Liver (tissue), 9 donors: ENCODE data around the gene RPL38. TPM values are rescaled to one million over a fixed set of nuclear protein-coding genes. Genes with fewer than 3 reads are reported as not detected.

Source experiments
- DNase-seq: peaks from one replicate; pipeline ENCODE4 v3.0.0-alpha.2; 2017; ENCODE audit warnings: low spot score
- H3K27ac ChIP-seq, 2 donors: one replicate each; pipeline ENCODE4 v1.7.0; 2013; ENCODE audit warnings: inconsistent platforms in 2 of 2, low read length in 2 of 2, control low read depth in 1 of 2, low read depth in 1 of 2, mild to moderate bottlenecking in 1 of 2
- H3K27me3 ChIP-seq, 4 donors: one replicate each; pipeline versions ENCODE4 v1.6.1 to v1.7.0; 2013; ENCODE audit warnings: low read length in 3 of 4, inconsistent platforms in 1 of 4, mild to moderate bottlenecking in 1 of 4, moderate library complexity in 1 of 4; ENCODE audit not compliant: control insufficient read depth in 4 of 4, insufficient read depth in 4 of 4
- H3K36me3 ChIP-seq, 4 donors: one replicate each; pipeline versions ENCODE4 v1.6.1 to v1.7.0; 2013; ENCODE audit warnings: low read length in 3 of 4, mild to moderate bottlenecking in 3 of 4, low read depth in 1 of 4, moderate library complexity in 1 of 4; ENCODE audit not compliant: control insufficient read depth in 4 of 4, insufficient read depth in 3 of 4
- H3K4me1 ChIP-seq, 4 donors: one replicate each; pipeline versions ENCODE4 v1.6.1 to v1.7.0; 2013; ENCODE audit warnings: low read length in 3 of 4, mild to moderate bottlenecking in 3 of 4, moderate library complexity in 1 of 4; ENCODE audit not compliant: control insufficient read depth in 4 of 4, insufficient read depth in 4 of 4
- H3K4me3 ChIP-seq, 3 donors: one replicate each; pipeline versions ENCODE4 v1.6.1 to v1.7.0; 2013; ENCODE audit warnings: low read length in 3 of 3, control low read depth in 1 of 3, low read depth in 1 of 3, mild to moderate bottlenecking in 1 of 3
- H3K9ac ChIP-seq, 2 donors: one replicate each; pipeline ENCODE4 v1.7.0; 2013; ENCODE audit warnings: low read length in 2 of 2, mild to moderate bottlenecking in 2 of 2, moderate library complexity in 2 of 2, control low read depth in 1 of 2, low read depth in 1 of 2
- H3K9me3 ChIP-seq, 4 donors: one replicate each; pipeline versions ENCODE4 v1.6.1 to v1.7.0; 2013; ENCODE audit warnings: low read length in 3 of 4; ENCODE audit not compliant: control insufficient read depth in 4 of 4
- FOXA1 ChIP-seq: IDR thresholded peaks from 2 replicates; pipeline ENCODE4 v1.6.1; 2016; ENCODE audit warnings: antibody characterized with exemption
- HNF4A ChIP-seq, 2 donors: conservative IDR thresholded peaks; 2 replicates each; pipeline ENCODE4 v1.6.1; 2016; ENCODE audit warnings: antibody characterized with exemption in 2 of 2, mild to moderate bottlenecking in 2 of 2
- JUND ChIP-seq, 2 donors: IDR thresholded peaks; 2 replicates each; pipeline ENCODE4 v1.6.1; 2016; ENCODE audit warnings: antibody characterized with exemption in 2 of 2
- RAD21 ChIP-seq, 2 donors: IDR thresholded peaks; 2 replicates each; pipeline ENCODE4 v1.6.1; 2016; ENCODE audit warnings: antibody characterized with exemption in 2 of 2, mild to moderate bottlenecking in 2 of 2
- RXRA ChIP-seq, 2 donors: IDR thresholded peaks; 2 replicates each; pipeline ENCODE4 v1.6.1; 2017 to 2018; ENCODE audit warnings: antibody characterized with exemption in 2 of 2, mild to moderate bottlenecking in 1 of 2
- SP1 ChIP-seq: IDR thresholded peaks from 2 replicates; pipeline ENCODE4 v1.6.1; 2018; ENCODE audit warnings: antibody characterized with exemption, mild to moderate bottlenecking
- TAF1 ChIP-seq: conservative IDR thresholded peaks from 2 replicates; pipeline ENCODE4 v1.6.1; 2016; ENCODE audit warnings: antibody characterized with exemption, mild to moderate bottlenecking
- YY1 ChIP-seq: IDR thresholded peaks from 2 replicates; pipeline ENCODE4 v1.6.1; 2016; ENCODE audit warnings: antibody characterized with exemption, mild to moderate bottlenecking
- WGBS: extraction: QIAGEN DNeasy Blood & Tissue Kit; methylation state at CpG from one replicate; pipeline ENCODE4 v1.1.7; 2013; 5-methylcytosine and 5-hydroxymethylcytosine counted together
- polyA plus RNA-seq, 2 donors: library from polyadenylated mRNA; stranded (reverse) in 1 of 2; unstranded in 1 of 2; fragments of 200-250 nt in 1 of 2; fragments of >200 nt in 1 of 2; fragmentation: Nextera tagmentation in 1 of 2; extraction: Ambion mirVana in 1 of 2; gene quantifications; one replicate each; pipeline versions ENCODE4 v1.2.1 to v1.2.3, GENCODE V29; 2013 to 2015
- total RNA-seq, 2 donors: library from RNA; depleted of rRNA; stranded (reverse); fragments of >200 nt; gene quantifications; one replicate each; pipeline ENCODE4 v1.2.3, GENCODE V29; 2014
- TF ChIP-seq, protein P1 (sequence below): IDR thresholded peaks from 2 replicates; pipeline ENCODE4 v1.6.1; 2016; ENCODE audit warnings: antibody characterized with exemption, mild to moderate bottlenecking
- TF ChIP-seq, protein P2 (sequence below): fragments of 150-350 bp; IDR thresholded peaks from 2 replicates; pipeline ENCODE4 v1.5.1; 2017; ENCODE audit warnings: improper control_type of control experiment, low read depth, low read length; ENCODE audit not compliant: missing input control
- TF ChIP-seq, protein P3 (sequence below): IDR thresholded peaks from 2 replicates; pipeline ENCODE4 v1.6.1; 2016; ENCODE audit warnings: antibody characterized with exemption
- TF ChIP-seq, protein P4 (sequence below): IDR thresholded peaks from 2 replicates; pipeline ENCODE4 v1.6.1; 2016; ENCODE audit warnings: antibody characterized with exemption
- TF ChIP-seq, protein P5 (sequence below): IDR thresholded peaks from 2 replicates; pipeline ENCODE4 v1.6.1; 2016; ENCODE audit warnings: antibody characterized with exemption
- donor health status: healthy.
- donor health status: healthy.
- donor health status: healthy.
- donor health status: healthy.
- donor health status: healthy.

RPL38 gene
- total and polyA plus RNA-seq, 4 donors: 67.7 to 1,367 (median 455) TPM

DNA sequence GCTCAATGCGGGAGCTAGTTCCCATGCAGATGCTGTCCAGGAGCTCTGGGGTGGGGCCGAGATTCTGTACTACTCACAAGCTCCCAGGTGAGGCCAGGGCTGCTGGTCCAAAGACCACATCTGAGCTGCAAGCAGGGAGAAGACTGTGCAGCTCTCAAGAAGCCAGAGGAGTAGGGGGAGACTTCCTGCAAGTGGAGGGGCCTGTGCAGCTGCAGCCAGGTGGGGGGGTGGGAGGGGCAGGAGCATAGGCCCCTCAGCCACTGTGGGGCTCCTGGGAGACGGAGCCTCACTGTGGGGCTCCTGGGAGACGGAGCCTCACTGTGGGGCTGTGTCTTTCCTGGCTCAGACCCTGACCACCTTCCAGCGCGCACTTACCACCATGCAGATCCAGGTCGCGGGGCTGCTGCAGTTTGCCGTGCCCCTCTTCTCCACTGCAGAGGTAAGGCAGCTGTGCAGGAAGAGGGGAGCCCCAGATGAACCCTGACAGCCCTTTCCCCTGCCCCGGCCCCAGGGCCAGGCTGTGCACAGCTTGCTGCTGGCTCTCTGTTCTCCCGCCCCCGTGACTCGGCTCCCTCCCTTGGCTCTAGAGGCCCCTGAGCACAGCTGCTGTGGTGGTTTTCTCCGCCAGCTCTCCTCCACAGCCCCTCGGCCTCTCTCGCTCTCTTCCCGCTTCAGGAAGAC lies 46.3 kb downstream of the RPL38 start:
- H3K27ac ChIP-seq: no peak overlapping the region
- H3K4me1 ChIP-seq: no peaks in the 10 kb centered on the region
- H3K36me3 ChIP-seq: no peaks in the 10 kb centered on the region
- no peak overlapping the region for H3K4me3 ChIP-seq
- no peaks in the 10 kb centered on the region for H3K9me3 ChIP-seq
- no peaks in the 10 kb centered on the region for H3K27me3 ChIP-seq
- H3K9ac ChIP-seq: no peak overlapping the region
- no peak for TF ChIP-seq SP1
- no peak for DNase-seq
- 79% methylated on average over 17 of the region's 17 CpGs for WGBS

DNA sequence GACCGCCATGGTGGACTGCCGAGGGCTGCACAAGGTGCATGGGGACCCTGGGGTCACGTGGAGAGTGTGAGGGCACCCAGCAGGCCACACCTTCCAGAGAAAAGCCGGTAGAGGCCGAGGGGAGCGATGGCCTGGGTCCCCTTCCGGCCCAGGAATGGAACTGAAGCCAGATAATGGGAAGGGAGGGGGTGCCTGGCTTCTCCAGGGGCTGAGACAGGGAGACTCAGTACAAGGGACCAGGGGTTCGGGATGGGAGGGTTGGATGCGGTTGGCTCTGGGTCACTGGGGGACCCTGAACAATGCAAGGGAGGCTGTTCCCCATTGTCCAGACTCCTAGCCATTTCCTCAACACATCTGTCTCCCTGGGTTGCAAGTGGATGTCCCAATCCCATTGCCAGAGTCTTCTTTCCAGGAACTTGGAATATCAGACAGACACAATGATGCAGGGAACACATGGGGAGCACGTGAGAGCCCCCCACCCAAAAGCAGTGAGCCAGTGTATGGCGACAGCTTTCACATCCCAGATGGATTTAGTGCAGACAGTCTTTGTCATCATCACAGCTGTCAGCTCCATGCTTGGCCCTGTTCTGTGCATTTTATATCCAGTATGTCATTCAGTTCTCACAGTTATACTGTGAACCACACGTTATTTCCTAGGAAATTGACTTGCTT lies 47.0 kb downstream of the RPL38 start:
- TF ChIP-seq RAD21 (IDR thresholded peaks at IDR 0.05) (no peak), TAF1 (no peak), HNF4A (conservative IDR thresholded peaks at IDR 0.05) (no peak), FOXA1 (no peak), RXRA (IDR thresholded peaks at IDR 0.05) (no peak), JUND (IDR thresholded peaks at IDR 0.05) (no peak), YY1 (no peak)
- TF ChIP-seq, protein P1, sequence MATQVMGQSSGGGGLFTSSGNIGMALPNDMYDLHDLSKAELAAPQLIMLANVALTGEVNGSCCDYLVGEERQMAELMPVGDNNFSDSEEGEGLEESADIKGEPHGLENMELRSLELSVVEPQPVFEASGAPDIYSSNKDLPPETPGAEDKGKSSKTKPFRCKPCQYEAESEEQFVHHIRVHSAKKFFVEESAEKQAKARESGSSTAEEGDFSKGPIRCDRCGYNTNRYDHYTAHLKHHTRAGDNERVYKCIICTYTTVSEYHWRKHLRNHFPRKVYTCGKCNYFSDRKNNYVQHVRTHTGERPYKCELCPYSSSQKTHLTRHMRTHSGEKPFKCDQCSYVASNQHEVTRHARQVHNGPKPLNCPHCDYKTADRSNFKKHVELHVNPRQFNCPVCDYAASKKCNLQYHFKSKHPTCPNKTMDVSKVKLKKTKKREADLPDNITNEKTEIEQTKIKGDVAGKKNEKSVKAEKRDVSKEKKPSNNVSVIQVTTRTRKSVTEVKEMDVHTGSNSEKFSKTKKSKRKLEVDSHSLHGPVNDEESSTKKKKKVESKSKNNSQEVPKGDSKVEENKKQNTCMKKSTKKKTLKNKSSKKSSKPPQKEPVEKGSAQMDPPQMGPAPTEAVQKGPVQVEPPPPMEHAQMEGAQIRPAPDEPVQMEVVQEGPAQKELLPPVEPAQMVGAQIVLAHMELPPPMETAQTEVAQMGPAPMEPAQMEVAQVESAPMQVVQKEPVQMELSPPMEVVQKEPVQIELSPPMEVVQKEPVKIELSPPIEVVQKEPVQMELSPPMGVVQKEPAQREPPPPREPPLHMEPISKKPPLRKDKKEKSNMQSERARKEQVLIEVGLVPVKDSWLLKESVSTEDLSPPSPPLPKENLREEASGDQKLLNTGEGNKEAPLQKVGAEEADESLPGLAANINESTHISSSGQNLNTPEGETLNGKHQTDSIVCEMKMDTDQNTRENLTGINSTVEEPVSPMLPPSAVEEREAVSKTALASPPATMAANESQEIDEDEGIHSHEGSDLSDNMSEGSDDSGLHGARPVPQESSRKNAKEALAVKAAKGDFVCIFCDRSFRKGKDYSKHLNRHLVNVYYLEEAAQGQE: no peak
- TF ChIP-seq, protein P2, sequence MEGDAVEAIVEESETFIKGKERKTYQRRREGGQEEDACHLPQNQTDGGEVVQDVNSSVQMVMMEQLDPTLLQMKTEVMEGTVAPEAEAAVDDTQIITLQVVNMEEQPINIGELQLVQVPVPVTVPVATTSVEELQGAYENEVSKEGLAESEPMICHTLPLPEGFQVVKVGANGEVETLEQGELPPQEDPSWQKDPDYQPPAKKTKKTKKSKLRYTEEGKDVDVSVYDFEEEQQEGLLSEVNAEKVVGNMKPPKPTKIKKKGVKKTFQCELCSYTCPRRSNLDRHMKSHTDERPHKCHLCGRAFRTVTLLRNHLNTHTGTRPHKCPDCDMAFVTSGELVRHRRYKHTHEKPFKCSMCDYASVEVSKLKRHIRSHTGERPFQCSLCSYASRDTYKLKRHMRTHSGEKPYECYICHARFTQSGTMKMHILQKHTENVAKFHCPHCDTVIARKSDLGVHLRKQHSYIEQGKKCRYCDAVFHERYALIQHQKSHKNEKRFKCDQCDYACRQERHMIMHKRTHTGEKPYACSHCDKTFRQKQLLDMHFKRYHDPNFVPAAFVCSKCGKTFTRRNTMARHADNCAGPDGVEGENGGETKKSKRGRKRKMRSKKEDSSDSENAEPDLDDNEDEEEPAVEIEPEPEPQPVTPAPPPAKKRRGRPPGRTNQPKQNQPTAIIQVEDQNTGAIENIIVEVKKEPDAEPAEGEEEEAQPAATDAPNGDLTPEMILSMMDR: no peak
- TF ChIP-seq, protein P3, sequence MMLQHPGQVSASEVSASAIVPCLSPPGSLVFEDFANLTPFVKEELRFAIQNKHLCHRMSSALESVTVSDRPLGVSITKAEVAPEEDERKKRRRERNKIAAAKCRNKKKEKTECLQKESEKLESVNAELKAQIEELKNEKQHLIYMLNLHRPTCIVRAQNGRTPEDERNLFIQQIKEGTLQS: no peak
- TF ChIP-seq, protein P4, sequence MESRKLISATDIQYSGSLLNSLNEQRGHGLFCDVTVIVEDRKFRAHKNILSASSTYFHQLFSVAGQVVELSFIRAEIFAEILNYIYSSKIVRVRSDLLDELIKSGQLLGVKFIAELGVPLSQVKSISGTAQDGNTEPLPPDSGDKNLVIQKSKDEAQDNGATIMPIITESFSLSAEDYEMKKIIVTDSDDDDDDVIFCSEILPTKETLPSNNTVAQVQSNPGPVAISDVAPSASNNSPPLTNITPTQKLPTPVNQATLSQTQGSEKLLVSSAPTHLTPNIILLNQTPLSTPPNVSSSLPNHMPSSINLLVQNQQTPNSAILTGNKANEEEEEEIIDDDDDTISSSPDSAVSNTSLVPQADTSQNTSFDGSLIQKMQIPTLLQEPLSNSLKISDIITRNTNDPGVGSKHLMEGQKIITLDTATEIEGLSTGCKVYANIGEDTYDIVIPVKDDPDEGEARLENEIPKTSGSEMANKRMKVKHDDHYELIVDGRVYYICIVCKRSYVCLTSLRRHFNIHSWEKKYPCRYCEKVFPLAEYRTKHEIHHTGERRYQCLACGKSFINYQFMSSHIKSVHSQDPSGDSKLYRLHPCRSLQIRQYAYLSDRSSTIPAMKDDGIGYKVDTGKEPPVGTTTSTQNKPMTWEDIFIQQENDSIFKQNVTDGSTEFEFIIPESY: no peak
- TF ChIP-seq, protein P5, sequence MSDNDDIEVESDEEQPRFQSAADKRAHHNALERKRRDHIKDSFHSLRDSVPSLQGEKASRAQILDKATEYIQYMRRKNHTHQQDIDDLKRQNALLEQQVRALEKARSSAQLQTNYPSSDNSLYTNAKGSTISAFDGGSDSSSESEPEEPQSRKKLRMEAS: no peak
- Histone ChIP-seq H3K4me1 (no peaks in the 10 kb centered on the region), H3K4me3 (no peak overlapping the region), H3K36me3 (no peaks in the 10 kb centered on the region), H3K27me3 (no peaks in the 10 kb centered on the region), H3K27ac (no peak overlapping the region), H3K9me3 (no peaks in the 10 kb centered on the region), H3K9ac (no peak overlapping the region)
- no peak for DNase-seq
- 67% methylated on average over 12 of the region's 12 CpGs for WGBS
